OCI-LY3 (cell line): Measurements from ENCODE around the gene MS4A18.

Source experiments
- H2AFZ ChIP-seq: fragments of 200-600, 300-600 bp; shearing (Covaris generic); 2 replicates; pipeline ENCODE4 v1.6.0; 2014; ENCODE audit warnings: antibody characterized with exemption, low read depth, low read length
- H3K27ac ChIP-seq: fragments of 200-600, 300-600 bp; sonication (generic); 2 replicates; pipeline ENCODE4 v1.5.1; 2014; ENCODE audit warnings: mild to moderate bottlenecking, low read length, moderate library complexity, mixed read lengths
- H3K27me3 ChIP-seq: fragments of 200-600, 300-600 bp; sonication (generic); 2 replicates; pipeline ENCODE4 v1.6.1; 2014; ENCODE audit warnings: low read depth, low read length, mixed read lengths
- H3K36me3 ChIP-seq: fragments of 200-600, 300-600 bp; sonication (generic); replicated peaks from 2 replicates; pipeline ENCODE3; 2014; ENCODE audit warnings: low read depth, low read length, mixed read lengths
- H3K4me1 ChIP-seq: fragments of 300-600, 200-600 bp; sonication (generic); 2 replicates; pipeline ENCODE4 v1.6.1; 2014; ENCODE audit warnings: low read length, mixed read lengths
- H3K4me2 ChIP-seq: fragments of 200-600, 300-600 bp; sonication (generic); 2 replicates; pipeline ENCODE4 v1.6.1; 2014; ENCODE audit warnings: low read length, mixed read lengths
- H3K4me3 ChIP-seq: fragments of 300-600, 200-600 bp; sonication (generic); 2 replicates; pipeline ENCODE4 v1.5.1; 2014; ENCODE audit warnings: antibody characterized with exemption, mild to moderate bottlenecking, low read length, moderate library complexity
- H3K79me2 ChIP-seq: fragments of 300-600, 200-600 bp; shearing (Covaris generic); 2 replicates; pipeline ENCODE4 v1.6.1; 2014; ENCODE audit warnings: mild to moderate bottlenecking, low read length, mixed read lengths
- H3K9ac ChIP-seq: fragments of 300-600, 200-600 bp; shearing (Covaris generic); 2 replicates; pipeline ENCODE4 v1.6.0; 2014; ENCODE audit warnings: mild to moderate bottlenecking, low read length, moderate library complexity
- H3K9me3 ChIP-seq: fragments of 200-600, 300-600 bp; shearing (Covaris generic); 2 replicates; pipeline ENCODE4 v1.6.1; 2014; ENCODE audit warnings: low read length, mixed read lengths; ENCODE audit not compliant: insufficient read depth
- H4K20me1 ChIP-seq: fragments of 200-600, 300-600 bp; sonication (generic); 2 replicates; pipeline ENCODE4 v1.6.1; 2016; ENCODE audit warnings: low read length, mixed read lengths; ENCODE audit not compliant: insufficient read depth
- EZH2phosphoT487 ChIP-seq: fragments of 200-600 bp; shearing (Covaris generic); IDR thresholded peaks from 2 replicates; pipeline ENCODE4 v1.6.1; 2018; ENCODE audit warnings: antibody characterized with exemption, mixed run types, low read depth
- TF ChIP-seq, protein P1 (sequence below): fragments of 200-600, 300-600 bp; sonication (generic); IDR thresholded peaks from 2 replicates; pipeline ENCODE4 v1.5.1; 2014; ENCODE audit warnings: antibody characterized with exemption, low read length, low read depth

The MS4A18 gene

DNA sequence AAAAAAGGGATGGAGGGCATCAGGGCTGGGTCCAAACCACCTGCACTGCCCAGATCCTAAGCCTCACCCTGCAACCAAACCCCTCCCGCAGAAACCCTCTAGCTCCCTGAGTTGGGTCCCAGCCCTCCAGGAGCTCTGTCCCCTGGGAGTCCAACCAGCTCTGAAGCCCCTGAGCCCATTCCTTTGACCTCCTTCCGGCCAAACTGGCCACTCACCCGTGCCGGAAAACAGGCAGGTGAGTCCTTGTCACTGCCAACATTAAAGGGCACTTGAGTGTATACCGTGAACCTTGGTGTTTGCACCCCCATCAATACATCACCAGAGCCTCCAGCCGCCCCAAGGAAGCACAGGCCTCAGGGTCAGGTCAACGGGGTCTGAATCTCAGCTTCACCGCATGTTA lies 43.7 kb downstream of the MS4A18 start:
- no peak overlapping the region for H3K27ac ChIP-seq
- H3K79me2 ChIP-seq, result no peaks in the 10 kb centered on the region
- H3K36me3 ChIP-seq, result no peaks in the 10 kb centered on the region
- H4K20me1 ChIP-seq, result no peaks in the 10 kb centered on the region
- TF ChIP-seq, protein P1, sequence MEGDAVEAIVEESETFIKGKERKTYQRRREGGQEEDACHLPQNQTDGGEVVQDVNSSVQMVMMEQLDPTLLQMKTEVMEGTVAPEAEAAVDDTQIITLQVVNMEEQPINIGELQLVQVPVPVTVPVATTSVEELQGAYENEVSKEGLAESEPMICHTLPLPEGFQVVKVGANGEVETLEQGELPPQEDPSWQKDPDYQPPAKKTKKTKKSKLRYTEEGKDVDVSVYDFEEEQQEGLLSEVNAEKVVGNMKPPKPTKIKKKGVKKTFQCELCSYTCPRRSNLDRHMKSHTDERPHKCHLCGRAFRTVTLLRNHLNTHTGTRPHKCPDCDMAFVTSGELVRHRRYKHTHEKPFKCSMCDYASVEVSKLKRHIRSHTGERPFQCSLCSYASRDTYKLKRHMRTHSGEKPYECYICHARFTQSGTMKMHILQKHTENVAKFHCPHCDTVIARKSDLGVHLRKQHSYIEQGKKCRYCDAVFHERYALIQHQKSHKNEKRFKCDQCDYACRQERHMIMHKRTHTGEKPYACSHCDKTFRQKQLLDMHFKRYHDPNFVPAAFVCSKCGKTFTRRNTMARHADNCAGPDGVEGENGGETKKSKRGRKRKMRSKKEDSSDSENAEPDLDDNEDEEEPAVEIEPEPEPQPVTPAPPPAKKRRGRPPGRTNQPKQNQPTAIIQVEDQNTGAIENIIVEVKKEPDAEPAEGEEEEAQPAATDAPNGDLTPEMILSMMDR, result no peak
- no peak for TF ChIP-seq EZH2phosphoT487
- peak overlapping the region; percentile 57; the same call in 1 of the 2 replicates for H2AFZ ChIP-seq
- no peaks in the 10 kb centered on the region for H3K9me3 ChIP-seq
- H3K4me1 ChIP-seq, result peaks cover 36% of the 10 kb centered on the region
- no peak overlapping the region for H3K9ac ChIP-seq
- 0 out of 2 replicates have a peak overlapping the region, but pooled peaks have one; percentile 8 for H3K4me2 ChIP-seq
- no peak overlapping the region for H3K4me3 ChIP-seq
- no peaks in the 10 kb centered on the region for H3K27me3 ChIP-seq

DNA sequence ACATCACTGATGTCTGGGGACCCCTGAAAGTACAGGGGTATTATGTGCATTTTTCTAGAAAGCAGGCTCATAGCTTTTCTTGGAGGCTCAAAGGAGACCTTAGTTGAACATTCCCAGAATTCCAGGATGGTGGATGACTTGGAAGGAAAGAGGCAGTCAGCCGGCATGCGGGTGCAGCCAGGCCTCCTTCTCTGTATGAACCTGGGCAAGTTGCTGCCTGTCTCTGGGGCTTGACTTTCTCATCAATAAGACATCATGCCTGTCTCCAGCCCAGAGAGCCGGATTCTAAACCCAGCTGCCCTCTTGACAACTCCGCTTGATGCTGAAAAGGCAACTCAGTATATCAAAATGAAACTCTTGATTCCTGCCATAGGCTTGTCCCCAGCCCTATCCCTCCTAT lies 44.8 kb downstream of the MS4A18 start:
- H3K9ac ChIP-seq, result no peak overlapping the region
- H2AFZ ChIP-seq, result no peak overlapping the region
- H3K9me3 ChIP-seq, result no peaks in the 10 kb centered on the region
- H3K4me1 ChIP-seq, result peaks cover 25% of the 10 kb centered on the region
- H3K36me3 ChIP-seq, result no peaks in the 10 kb centered on the region
- H3K27me3 ChIP-seq, result no peaks in the 10 kb centered on the region
- H3K4me3 ChIP-seq, result no peak overlapping the region
- TF ChIP-seq EZH2phosphoT487, result no peak
- TF ChIP-seq, protein P1, result no peak
- no peak overlapping the region for H3K27ac ChIP-seq
- H3K4me2 ChIP-seq, result no peak overlapping the region
- no peaks in the 10 kb centered on the region for H3K79me2 ChIP-seq
- no peaks in the 10 kb centered on the region for H4K20me1 ChIP-seq

DNA sequence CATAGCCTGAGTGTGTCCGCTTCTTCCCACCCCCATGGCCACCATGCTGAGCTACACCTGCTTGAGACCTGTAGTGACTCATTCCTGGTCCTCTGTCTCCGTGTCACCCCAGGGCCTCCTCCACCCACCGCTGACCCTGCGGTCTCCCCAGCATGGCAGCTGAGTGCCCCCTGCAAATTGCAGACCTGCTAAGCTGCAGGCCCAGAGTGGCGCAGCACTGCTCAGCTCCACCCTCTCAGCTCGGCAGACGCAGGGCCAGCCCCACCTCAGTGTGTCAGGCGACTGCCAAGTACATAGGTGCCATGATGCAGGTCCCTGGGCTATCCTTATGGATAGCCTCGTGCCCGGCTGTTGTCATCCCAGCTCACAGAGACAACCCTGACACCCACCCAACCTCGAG lies 45.3 kb downstream of the MS4A18 start:
- no peak overlapping the region for H3K4me2 ChIP-seq
- peaks cover 20% of the 10 kb centered on the region for H3K4me1 ChIP-seq
- H3K27me3 ChIP-seq, result no peaks in the 10 kb centered on the region
- no peaks in the 10 kb centered on the region for H3K9me3 ChIP-seq
- H3K27ac ChIP-seq, result no peak overlapping the region
- no peaks in the 10 kb centered on the region for H3K36me3 ChIP-seq
- TF ChIP-seq, protein P1, result no peak
- no peak for TF ChIP-seq EZH2phosphoT487
- H4K20me1 ChIP-seq, result no peaks in the 10 kb centered on the region
- no peak overlapping the region for H3K9ac ChIP-seq
- H3K79me2 ChIP-seq, result no peaks in the 10 kb centered on the region
- no peak overlapping the region for H3K4me3 ChIP-seq
- no peak overlapping the region for H2AFZ ChIP-seq

DNA sequence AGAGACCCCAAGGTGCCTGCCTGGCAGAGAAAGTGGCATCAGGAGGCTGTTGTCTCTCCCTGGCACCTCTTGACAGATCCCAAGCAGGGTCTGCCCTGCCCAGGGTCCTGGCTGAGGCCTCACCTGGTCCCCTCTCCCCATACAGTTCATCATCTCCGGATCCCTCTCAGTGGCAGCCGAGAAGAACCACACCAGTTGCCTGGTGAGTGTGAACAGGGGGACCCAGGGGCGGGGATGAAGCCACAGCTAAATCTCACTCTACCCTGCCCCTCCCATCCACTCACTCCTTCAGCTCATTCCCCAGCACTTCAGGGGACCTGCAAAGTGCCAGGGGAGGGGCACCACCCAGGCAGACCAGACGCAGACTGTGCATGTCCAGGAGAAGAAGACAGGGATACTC lies 46.6 kb downstream of the MS4A18 start:
- Histone ChIP-seq H3K27me3 (no peaks in the 10 kb centered on the region), H3K36me3 (no peaks in the 10 kb centered on the region), H3K79me2 (no peaks in the 10 kb centered on the region), H4K20me1 (no peaks in the 10 kb centered on the region), H2AFZ (no peak overlapping the region), H3K27ac (no peak overlapping the region), H3K4me1 (peaks cover 19% of the 10 kb centered on the region), H3K9ac (no peak overlapping the region), H3K9me3 (no peaks in the 10 kb centered on the region), H3K4me3 (no peak overlapping the region), H3K4me2 (no peak overlapping the region)
- TF ChIP-seq, protein P1, result no peak
- TF ChIP-seq EZH2phosphoT487, result no peak
